ENCODE data around the gene EPM2A.

- TF ChIP-seq, protein P1, sequence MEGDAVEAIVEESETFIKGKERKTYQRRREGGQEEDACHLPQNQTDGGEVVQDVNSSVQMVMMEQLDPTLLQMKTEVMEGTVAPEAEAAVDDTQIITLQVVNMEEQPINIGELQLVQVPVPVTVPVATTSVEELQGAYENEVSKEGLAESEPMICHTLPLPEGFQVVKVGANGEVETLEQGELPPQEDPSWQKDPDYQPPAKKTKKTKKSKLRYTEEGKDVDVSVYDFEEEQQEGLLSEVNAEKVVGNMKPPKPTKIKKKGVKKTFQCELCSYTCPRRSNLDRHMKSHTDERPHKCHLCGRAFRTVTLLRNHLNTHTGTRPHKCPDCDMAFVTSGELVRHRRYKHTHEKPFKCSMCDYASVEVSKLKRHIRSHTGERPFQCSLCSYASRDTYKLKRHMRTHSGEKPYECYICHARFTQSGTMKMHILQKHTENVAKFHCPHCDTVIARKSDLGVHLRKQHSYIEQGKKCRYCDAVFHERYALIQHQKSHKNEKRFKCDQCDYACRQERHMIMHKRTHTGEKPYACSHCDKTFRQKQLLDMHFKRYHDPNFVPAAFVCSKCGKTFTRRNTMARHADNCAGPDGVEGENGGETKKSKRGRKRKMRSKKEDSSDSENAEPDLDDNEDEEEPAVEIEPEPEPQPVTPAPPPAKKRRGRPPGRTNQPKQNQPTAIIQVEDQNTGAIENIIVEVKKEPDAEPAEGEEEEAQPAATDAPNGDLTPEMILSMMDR (conservative IDR thresholded peaks at IDR 0.05) = no peak
- no peak for TF ChIP-seq ZFX (IDR thresholded peaks at IDR 0.05)
Measured at GRCh38 chr6:145707397-145707796, 27.9 kb downstream of the EPM2A start.

Measured in C4-2B (cell line).